ENCODE data around the gene PITPNM1.
"Not testable (repeated sequence)": the region's sequence is repeated elsewhere in the genome, so short reads cannot be mapped to it uniquely, and the experiment has no call there.

Gene PITPNM1

DNA sequence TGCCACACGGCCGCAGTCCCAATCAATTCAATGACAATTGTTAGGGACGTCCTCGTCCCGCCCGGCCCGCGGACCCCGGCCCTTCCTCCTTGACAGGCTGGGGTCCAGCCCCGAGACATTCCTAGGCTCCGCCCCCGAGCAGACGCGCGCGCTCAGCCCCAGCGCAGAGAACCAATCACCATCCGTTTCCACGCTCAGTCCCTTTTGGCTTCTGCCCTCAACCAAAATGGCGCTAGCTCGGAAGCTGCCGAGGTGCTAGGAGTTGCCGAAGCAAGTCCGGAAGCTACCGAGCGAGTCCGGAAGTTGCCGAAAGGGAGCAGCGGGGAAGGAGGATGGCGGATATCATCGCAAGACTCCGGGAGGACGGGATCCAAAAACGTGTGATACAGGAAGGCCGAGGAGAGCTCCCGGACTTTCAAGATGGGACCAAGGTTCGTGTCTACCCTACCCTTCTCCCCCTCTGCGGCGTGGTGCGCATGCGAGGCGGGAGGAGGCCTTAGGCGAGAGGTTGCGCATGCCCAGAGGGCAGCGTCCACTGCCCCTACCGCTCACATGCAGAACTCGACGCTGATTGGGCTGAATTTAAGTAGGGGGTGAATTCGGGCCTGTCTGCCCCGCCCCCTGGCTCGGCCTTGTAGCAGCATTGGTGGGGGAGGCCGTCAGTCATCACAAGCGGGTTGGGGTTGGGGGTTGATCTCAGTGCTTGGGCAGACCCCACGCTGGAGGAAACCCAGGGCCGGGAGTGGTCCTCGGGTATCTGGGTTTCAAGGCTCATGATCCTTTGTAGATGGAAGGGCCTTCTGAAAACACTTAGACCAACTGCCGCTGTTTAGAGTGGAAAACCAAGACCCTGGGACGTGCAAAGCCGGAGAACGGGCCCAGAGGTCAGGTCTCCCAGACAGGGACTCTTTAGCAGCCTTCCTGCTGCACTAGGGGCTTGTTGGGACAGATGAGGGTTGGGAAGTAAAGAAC is 22.1 kb downstream of the PITPNM1 start, which contains the start of gene AIP:
TSS of gene AIP (plus strand) at position 200 of the 972 bp plus-strand sequence. CDS start at position 333, 133 bp downstream.
- peaks cover 0 to 3% of the 10 kb centered on the region in 2 donors for H3K9me3 Mint-ChIP-seq
- peak within 1 kb of the TSS; percentile 99 for H3K27ac Mint-ChIP-seq
- DNase-seq (peak; percentile 97), ATAC-seq (replicated peaks) (peak; percentile 79 to 87)
- H3K36me3 Mint-ChIP-seq: peaks cover 18 to 39% of the 10 kb centered on the region in 2 donors
- H3K27me3 Mint-ChIP-seq: no peaks in the 10 kb centered on the region
- peaks cover 48 to 57% of the 10 kb centered on the region in 2 donors for H3K4me1 Mint-ChIP-seq
- H3K4me3 Mint-ChIP-seq: peak within 1 kb of the TSS; percentile 94 to 96

DNA sequence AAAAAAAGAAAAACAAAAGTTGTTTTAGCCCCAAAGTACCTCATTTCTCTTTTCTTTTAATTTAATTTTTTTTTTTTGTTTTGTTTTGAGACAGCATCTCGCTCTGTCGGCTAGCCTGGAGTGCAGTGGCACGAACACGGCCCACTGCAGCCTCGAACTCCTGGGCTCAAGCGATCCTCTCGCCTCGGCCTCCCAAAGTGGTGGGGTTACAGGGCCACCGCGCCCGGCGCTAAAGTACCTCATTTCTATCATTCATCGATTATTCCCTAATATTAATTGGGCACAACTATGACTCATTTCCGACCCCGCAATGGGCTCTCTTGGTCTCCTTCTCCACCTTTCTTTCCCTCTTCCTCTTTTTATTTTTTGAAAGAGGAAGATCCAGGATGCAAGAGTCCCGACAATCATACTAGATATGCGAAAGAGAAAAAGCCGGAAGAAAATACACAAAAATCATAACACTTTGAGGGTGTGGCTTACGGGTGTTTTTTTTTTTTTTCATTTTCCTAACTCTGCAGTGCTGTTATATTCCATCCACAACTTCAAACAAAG is 22.8 kb downstream of the PITPNM1 start:
- peaks cover 42 to 49% of the 10 kb centered on the region in 2 donors for H3K4me1 Mint-ChIP-seq
- no peaks in the 10 kb centered on the region for H3K27me3 Mint-ChIP-seq
- peak overlapping the region; percentile 99 for H3K27ac Mint-ChIP-seq
- H3K36me3 Mint-ChIP-seq: peaks cover 15 to 31% of the 10 kb centered on the region in 2 donors
- H3K4me3 Mint-ChIP-seq: peak overlapping the region; percentile 94 to 96
- DNase-seq (no peak), ATAC-seq (replicated peaks) (peak; percentile 14 to 17)
- peaks cover 0 to 3% of the 10 kb centered on the region in 2 donors for H3K9me3 Mint-ChIP-seq

DNA sequence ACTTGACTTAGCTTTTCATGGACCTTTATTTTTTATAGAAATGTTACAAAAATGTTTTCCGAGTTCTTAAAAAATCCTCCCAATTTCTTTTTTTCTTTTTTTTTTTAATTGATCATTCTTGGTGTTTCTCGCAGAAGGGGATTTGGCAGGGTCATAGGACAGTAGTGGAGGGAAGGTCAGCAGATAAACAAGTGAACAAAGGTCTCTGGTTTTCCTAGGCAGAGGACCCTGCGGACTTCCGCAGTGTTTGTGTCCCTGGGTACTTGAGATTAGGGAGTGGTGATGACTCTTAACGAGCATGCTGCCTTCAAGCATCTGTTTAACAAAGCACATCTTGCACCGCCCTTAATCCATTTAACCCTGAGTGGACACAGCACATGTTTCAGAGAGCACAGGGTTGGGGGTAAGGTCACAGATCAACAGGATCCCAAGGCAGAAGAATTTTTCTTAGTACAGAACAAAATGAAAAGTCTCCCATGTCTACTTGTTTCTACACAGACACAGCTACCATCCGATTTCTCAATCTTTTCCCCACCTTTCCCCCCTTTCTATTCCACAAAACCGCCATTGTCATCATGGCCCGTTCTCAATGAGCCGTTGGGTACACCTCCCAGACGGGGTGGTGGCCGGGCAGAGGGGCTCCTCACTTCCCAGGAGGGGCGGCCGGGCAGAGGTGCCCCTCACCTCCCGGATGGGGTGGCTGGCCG is 27.7 kb downstream of the PITPNM1 start:
- DNase-seq; H3K27me3 Mint-ChIP-seq; H3K36me3 Mint-ChIP-seq; H3K27ac Mint-ChIP-seq; ATAC-seq (replicated peaks); H3K4me3 Mint-ChIP-seq; H3K4me1 Mint-ChIP-seq; H3K9me3 Mint-ChIP-seq: not testable (repeated sequence)

DNA sequence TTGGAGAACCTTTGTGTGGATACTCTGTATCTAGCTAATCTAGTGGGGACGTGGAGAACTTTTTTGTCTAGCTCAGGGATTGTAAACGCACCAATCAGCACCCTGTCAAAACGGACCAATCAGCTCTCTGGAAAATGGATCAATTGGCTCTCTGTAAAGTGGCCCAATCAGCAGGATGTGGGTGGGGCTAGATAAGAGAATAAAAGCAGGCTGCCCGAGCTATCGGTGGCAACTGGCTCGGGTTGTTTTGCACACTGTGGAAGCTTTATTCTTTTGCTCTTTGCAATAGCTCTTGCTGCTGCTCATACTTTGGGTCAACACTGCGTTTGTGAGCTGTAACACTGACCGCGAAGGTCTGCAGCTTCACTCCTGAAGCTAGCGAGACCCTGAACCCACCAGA is 28.5 kb downstream of the PITPNM1 start:
- H3K4me3 Mint-ChIP-seq; DNase-seq; H3K36me3 Mint-ChIP-seq; H3K27me3 Mint-ChIP-seq; ATAC-seq (replicated peaks); H3K9me3 Mint-ChIP-seq; H3K4me1 Mint-ChIP-seq; H3K27ac Mint-ChIP-seq: not testable (repeated sequence)

DNA sequence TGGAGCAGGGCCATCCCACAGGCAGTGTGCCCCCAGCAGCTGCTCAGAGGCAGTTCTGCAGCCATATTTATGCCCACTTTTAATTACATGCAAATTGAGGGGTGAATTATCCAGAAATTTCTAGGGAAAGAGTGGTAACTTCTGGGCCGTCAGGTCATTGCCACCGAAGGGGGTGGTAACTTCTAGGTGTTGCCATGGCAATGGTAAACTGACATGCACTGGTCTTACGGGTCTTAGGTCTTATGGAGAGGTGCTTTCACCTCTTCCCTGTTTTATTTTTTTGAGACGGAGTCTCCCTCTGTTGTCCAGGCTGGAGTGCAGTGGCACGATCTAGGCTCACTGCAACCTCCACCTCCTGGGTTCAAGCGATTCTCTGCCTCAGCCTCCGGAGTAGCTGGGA is 32.3 kb downstream of the PITPNM1 start:
- Mint-ChIP-seq H3K36me3 (peaks cover 0 to 5% of the 10 kb centered on the region in 2 donors), H3K4me3 (no peak overlapping the region), H3K4me1 (peaks cover 21 to 33% of the 10 kb centered on the region in 2 donors), H3K27ac (no peak overlapping the region), H3K27me3 (no peaks in the 10 kb centered on the region), H3K9me3 (no peaks in the 10 kb centered on the region)
- DNase-seq (no peak), ATAC-seq (replicated peaks) (no peak)

GRCh38 chr11:67470337-67471002 is 34.7 kb downstream of the PITPNM1 start:
- Mint-ChIP-seq H3K27ac (peak overlapping the region; percentile 97), H3K4me3 (peak overlapping the region; percentile 92 to 93), H3K27me3 (no peaks in the 10 kb centered on the region), H3K36me3 (peaks cover 8 to 9% of the 10 kb centered on the region in 2 donors), H3K4me1 (peaks cover 36 to 53% of the 10 kb centered on the region in 2 donors), H3K9me3 (no peaks in the 10 kb centered on the region)
- ATAC-seq (replicated peaks): peak; percentile 30 to 49
- no peak for DNase-seq

DNA sequence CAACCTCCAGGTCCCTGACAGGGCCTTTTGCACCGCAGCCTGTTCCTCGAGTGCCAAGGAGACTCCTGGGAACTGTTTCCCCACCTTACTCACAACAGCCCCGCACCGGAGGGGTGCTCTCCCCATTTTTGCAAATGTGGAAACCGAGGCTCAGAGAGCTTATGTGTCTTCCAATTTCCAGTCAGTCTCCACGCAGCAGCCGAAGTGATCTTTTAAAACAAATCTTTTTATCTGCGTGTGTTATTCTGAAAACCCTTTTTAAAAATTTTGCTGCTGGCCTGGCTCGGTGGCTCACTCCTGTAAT is 35.7 kb downstream of the PITPNM1 start:
- no peak for ATAC-seq (replicated peaks)
- Mint-ChIP-seq H3K27me3 (no peaks in the 10 kb centered on the region), H3K9me3 (no peaks in the 10 kb centered on the region), H3K27ac (peak overlapping the region; percentile 97), H3K4me3 (peak overlapping the region; percentile 92 to 93), H3K36me3 (peaks cover 13 to 17% of the 10 kb centered on the region in 2 donors), H3K4me1 (peaks cover 42 to 63% of the 10 kb centered on the region in 2 donors)
- no peak for DNase-seq

DNA sequence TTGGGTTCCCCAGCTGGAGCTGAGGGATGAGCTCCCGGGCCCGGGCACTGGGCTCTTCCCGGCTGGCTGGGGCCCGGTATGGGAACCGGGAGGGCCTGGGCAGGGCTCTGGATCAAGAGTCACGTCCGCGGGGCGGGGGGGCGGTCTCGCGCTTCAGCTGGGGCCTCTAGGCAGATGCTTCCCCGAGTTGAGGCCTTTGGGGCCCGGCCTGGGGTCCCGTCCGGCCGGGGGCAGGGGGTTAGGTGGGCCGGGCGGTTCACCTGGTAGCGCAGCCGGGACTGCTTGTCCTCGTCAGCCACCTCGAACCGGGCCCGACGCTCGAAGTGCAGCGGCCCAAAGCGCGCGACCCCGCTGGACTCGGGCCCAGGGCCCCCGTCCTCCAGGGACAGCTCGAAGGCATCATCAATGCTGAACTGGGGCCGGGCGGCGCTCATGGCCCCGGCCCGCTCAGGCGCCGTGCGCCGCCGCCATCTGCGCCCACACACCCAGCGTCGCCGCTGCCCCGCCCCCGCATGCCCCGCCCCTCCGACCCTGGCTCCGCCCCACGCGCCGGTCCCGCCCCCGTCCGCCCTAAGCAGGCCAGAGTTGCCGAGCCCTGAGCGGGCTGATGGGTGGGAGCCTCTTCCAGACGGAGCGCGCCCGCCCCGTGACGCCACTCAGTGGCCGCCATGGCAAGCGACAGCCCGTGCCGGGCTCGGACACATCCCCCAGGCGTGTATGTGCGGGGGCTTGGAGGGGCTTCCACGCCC is 36.2 kb downstream of the PITPNM1 start, which contains the start of gene TMEM134:
TSS of gene TMEM134 (minus strand) at position 493 of the 749 bp plus-strand sequence. CDS start at position 434, 59 bp downstream.
- peak within 1 kb of the TSS; percentile 97 for H3K27ac Mint-ChIP-seq
- peaks cover 44 to 68% of the 10 kb centered on the region in 2 donors for H3K4me1 Mint-ChIP-seq
- DNase-seq (peak; percentile 89), ATAC-seq (replicated peaks) (peak; percentile 75 to 81)
- no peaks in the 10 kb centered on the region for H3K9me3 Mint-ChIP-seq
- no peaks in the 10 kb centered on the region for H3K27me3 Mint-ChIP-seq
- peaks cover 13 to 17% of the 10 kb centered on the region in 2 donors for H3K36me3 Mint-ChIP-seq
- H3K4me3 Mint-ChIP-seq: peak within 1 kb of the TSS; percentile 92 to 93

- Mint-ChIP-seq H3K36me3 (peaks cover 13 to 21% of the 10 kb centered on the region in 2 donors), H3K4me1 (peaks cover 44 to 73% of the 10 kb centered on the region in 2 donors), H3K27ac (peak overlapping the region; percentile 96), H3K4me3 (peak overlapping the region; percentile 92 to 93), H3K27me3 (no peaks in the 10 kb centered on the region), H3K9me3 (no peaks in the 10 kb centered on the region)
- ATAC-seq (replicated peaks) (peak in 1 of 2 donors; percentile 9), DNase-seq (no peak)
Measured at GRCh38 chr11:67468456-67468758, 36.8 kb downstream of the PITPNM1 start.

GRCh38 chr11:67468056-67468455 is 37.1 kb downstream of the PITPNM1 start:
- Mint-ChIP-seq H3K4me3 (peak overlapping the region; percentile 92 to 93), H3K9me3 (no peaks in the 10 kb centered on the region), H3K4me1 (peaks cover 44 to 76% of the 10 kb centered on the region in 2 donors), H3K36me3 (peaks cover 13 to 21% of the 10 kb centered on the region in 2 donors), H3K27me3 (no peaks in the 10 kb centered on the region), H3K27ac (peak overlapping the region; percentile 96)
- ATAC-seq (replicated peaks) (no peak), DNase-seq (no peak)

DNA sequence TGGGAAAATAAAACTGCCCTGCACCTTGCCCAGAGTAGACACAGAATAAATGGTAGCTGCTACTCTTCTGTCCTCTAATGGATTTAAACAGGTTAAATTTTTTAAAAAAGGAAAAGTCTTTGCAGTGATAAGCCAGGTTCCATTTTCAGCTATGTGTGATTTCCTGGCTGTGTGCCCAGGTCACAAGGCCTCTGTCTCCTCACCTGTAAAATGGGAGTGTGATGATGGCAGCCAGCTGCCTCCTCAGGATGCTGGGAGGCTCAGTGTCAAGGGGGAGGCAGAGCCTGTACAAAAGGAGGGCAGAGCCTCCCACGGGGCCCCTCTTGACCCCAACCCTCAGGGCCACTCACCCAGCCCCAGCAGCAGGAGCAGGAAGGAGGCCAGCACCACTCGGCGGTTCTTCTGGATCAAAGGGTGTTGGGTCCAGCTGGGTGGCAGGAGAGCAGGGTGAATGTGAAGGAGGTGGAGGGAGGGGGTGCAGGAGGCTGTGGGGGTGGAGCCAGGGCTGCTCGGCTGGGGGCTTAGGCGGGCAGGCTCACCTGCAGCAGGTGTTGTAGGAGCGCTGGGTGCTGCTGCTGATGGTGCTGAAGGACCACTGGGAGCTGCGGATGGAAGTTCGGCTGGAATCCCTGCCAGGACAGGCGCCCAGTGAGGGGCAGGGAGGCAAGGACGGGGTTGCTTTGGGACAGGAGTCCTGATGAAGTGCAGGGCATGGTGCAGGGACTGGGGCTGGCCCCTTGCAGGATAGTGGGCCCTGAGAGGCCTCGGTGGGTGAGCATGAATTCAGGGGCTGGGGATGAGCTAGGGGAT is 38.0 kb downstream of the PITPNM1 start:
- DNase-seq (no peak), ATAC-seq (replicated peaks) (no peak)
- Mint-ChIP-seq H3K9me3 (no peaks in the 10 kb centered on the region), H3K4me1 (peaks cover 48 to 80% of the 10 kb centered on the region in 2 donors), H3K27me3 (no peaks in the 10 kb centered on the region), H3K36me3 (peaks cover 13 to 21% of the 10 kb centered on the region in 2 donors), H3K4me3 (peak overlapping the region; percentile 92 to 93), H3K27ac (peak overlapping the region; percentile 96)

DNA sequence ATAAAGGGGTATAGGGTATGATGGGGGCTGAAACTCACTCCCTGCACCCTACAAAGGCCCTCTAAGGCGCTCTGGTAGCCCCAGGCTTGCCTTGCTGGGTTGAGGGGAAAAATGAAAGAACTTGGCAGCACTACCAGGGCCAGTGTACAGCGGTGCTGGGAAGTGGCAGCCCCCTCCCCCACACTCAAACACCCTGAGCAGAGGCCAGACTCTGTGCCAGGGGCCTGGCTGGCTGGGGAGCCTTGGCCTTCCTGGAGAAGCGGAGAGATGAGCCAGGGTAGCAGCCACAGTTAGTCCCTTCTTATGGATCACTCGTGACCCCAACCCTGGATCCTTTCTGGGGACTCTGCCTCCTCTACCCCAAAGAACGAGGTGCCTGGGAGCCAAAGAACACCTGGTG is 38.8 kb downstream of the PITPNM1 start:
- DNase-seq (no peak), ATAC-seq (replicated peaks) (no peak)
- H3K4me1 Mint-ChIP-seq: peaks cover 40 to 73% of the 10 kb centered on the region in 2 donors
- peak overlapping the region; percentile 37 for H3K27ac Mint-ChIP-seq
- no peaks in the 10 kb centered on the region for H3K27me3 Mint-ChIP-seq
- H3K9me3 Mint-ChIP-seq: no peaks in the 10 kb centered on the region
- peaks cover 13 to 21% of the 10 kb centered on the region in 2 donors for H3K36me3 Mint-ChIP-seq
- peak overlapping the region in 1 of 2 donors; percentile 25 for H3K4me3 Mint-ChIP-seq
